ENCODE measurements around the gene KCNA5.

GRCh38 chr12:5060958-5061357 lies 17.3 kb downstream of the KCNA5 start:
- TF ChIP-seq CTCF (IDR thresholded peaks at IDR 0.05; ENCODE audit: insufficient read depth, low read length, poor library complexity, severe bottlenecking), result no peak
- no peak for TF ChIP-seq EZH2phosphoT487 (conservative IDR thresholded peaks at IDR 0.05; ENCODE audit: low read length)
